IMR-90 (cell line): ENCODE data around the gene DEFB124. TPM values are rescaled to one million over a fixed set of nuclear protein-coding genes. Genes with fewer than 3 reads are reported as not detected.

Experiments used
- ATAC-seq: fragments of 200-7000 bp; cut with Tn5 transposase; 2 replicates; pipeline ENCODE4 v1.9.1; 2020; ENCODE audit warnings: low read depth, mild to moderate bottlenecking, moderate library complexity
- BruUV-seq: library from RNA; stranded (reverse); fragments of 400-500 nt; replicated peaks from 2 replicates; lab custom pipeline; 2021; lab: Mats Ljungman, UMichigan
- CTCF ChIA-PET: fragments of 300-600 bp; formaldehyde crosslinking; extraction: SDS; loops from one replicate; lab custom pipeline; 2021; ENCODE audit warnings: antibody characterized with exemption; lab: Yijun Ruan, JAX
- POLR2A ChIA-PET: fragments of 300-600 bp; sonication (Branson Sonifier 250); formaldehyde crosslinking; loops from one replicate; lab custom pipeline; 2022; ENCODE audit warnings: antibody characterized with exemption; ENCODE audit not compliant: unreplicated experiment; lab: Charles Lee
- DNase-seq: peaks from one replicate; pipeline ENCODE4 v3.0.0; 2013
- H2AFZ ChIP-seq: replicated peaks from 2 replicates; pipeline ENCODE3; 2013; ENCODE audit warnings: low read length, mild to moderate bottlenecking; ENCODE audit not compliant: poor library complexity
- H2AK5ac ChIP-seq: 2 replicates; pipeline ENCODE4 v1.6.1; 2013; ENCODE audit warnings: low read depth, low read length, inconsistent platforms
- H2AK9ac ChIP-seq: replicated peaks from 2 replicates; pipeline ENCODE3; 2013; ENCODE audit warnings: mild to moderate bottlenecking, low read depth, low read length, moderate library complexity; ENCODE audit not compliant: poor library complexity
- H2BK120ac ChIP-seq: 2 replicates; pipeline ENCODE4 v1.6.1; 2013; ENCODE audit warnings: low read depth, low read length, inconsistent platforms
- H2BK15ac ChIP-seq: 3 replicates; pipeline ENCODE4 v1.6.1; 2013; ENCODE audit warnings: low read depth, low read length, inconsistent platforms
- H2BK20ac ChIP-seq: 2 replicates; pipeline ENCODE4 v1.6.1; 2013; ENCODE audit warnings: low read depth, mild to moderate bottlenecking, inconsistent platforms, low read length, moderate library complexity
- H2BK5ac ChIP-seq: 2 replicates; pipeline ENCODE4 v1.6.1; 2013; ENCODE audit warnings: mild to moderate bottlenecking, low read depth, low read length, inconsistent platforms; ENCODE audit not compliant: poor library complexity, severe bottlenecking
- H3K14ac ChIP-seq: replicated peaks from 2 replicates; pipeline ENCODE4 v1.6.1; 2013; ENCODE audit warnings: low read depth, low read length, inconsistent platforms
- H3K18ac ChIP-seq: 2 replicates; pipeline ENCODE4 v1.6.1; 2013; ENCODE audit warnings: low read depth, low read length, control low read depth
- H3K23ac ChIP-seq: 2 replicates; pipeline ENCODE4 v1.6.1; 2013; ENCODE audit warnings: low read depth, low read length, inconsistent platforms
- H3K27ac ChIP-seq: 2 replicates; pipeline ENCODE4 v1.5.1; 2013; ENCODE audit warnings: mild to moderate bottlenecking, control low read depth, low read length; ENCODE audit not compliant: insufficient read depth
- H3K27me3 ChIP-seq: 2 replicates; pipeline ENCODE4 v1.6.1; 2013; ENCODE audit warnings: low read length; ENCODE audit not compliant: control insufficient read depth, insufficient read depth
- H3K36me3 ChIP-seq: 2 replicates; pipeline ENCODE4 v1.6.1; 2013; ENCODE audit warnings: low read length, mixed read lengths; ENCODE audit not compliant: control insufficient read depth, insufficient read depth
- H3K4ac ChIP-seq: 2 replicates; pipeline ENCODE4 v1.6.1; 2013; ENCODE audit warnings: low read depth, low read length, inconsistent platforms
- H3K4me1 ChIP-seq: 2 replicates; pipeline ENCODE4 v1.6.1; 2013; ENCODE audit warnings: low read length, mixed read lengths; ENCODE audit not compliant: control insufficient read depth, insufficient read depth
- H3K4me2 ChIP-seq: 2 replicates; pipeline ENCODE4 v1.6.1; 2013; ENCODE audit warnings: low read depth, mild to moderate bottlenecking, control low read depth, low read length, moderate library complexity
- H3K4me3 ChIP-seq: 2 replicates; pipeline ENCODE4 v1.5.1; 2013; ENCODE audit warnings: low read depth, mild to moderate bottlenecking, control low read depth, low read length, moderate library complexity; ENCODE audit not compliant: insufficient read depth
- H3K56ac ChIP-seq: 2 replicates; pipeline ENCODE4 v1.6.1; 2013; ENCODE audit warnings: low read length, inconsistent platforms; ENCODE audit not compliant: insufficient read depth; ENCODE audit errors: extremely low read depth
- H3K79me1 ChIP-seq, 2 experiments: 2 replicates each; pipeline ENCODE4 v1.6.1; 2013; ENCODE audit warnings: low read length in 2 of 2, inconsistent platforms in 1 of 2, low read depth in 1 of 2
- H3K9ac ChIP-seq: 2 replicates; pipeline ENCODE4 v1.6.1; 2013; ENCODE audit warnings: low read depth, low read length, control low read depth
- H3K9me1 ChIP-seq: 2 replicates; pipeline ENCODE4 v1.6.1; 2013; ENCODE audit warnings: low read length, inconsistent platforms; ENCODE audit not compliant: insufficient read depth
- H3K9me3 ChIP-seq: 2 replicates; pipeline ENCODE4 v1.6.1; 2013; ENCODE audit warnings: low read length; ENCODE audit not compliant: control insufficient read depth, insufficient read depth
- H4K20me1 ChIP-seq: 2 replicates; pipeline ENCODE4 v1.6.1; 2013; ENCODE audit warnings: low read length, inconsistent platforms; ENCODE audit not compliant: insufficient read depth
- H4K5ac ChIP-seq: 2 replicates; pipeline ENCODE4 v1.6.1; 2013; ENCODE audit warnings: mild to moderate bottlenecking, low read depth, low read length, control low read depth
- H4K8ac ChIP-seq, 2 experiments: 2 replicates each; pipeline ENCODE4 v1.6.1; 2013; ENCODE audit warnings: low read depth in 2 of 2, low read length in 2 of 2, control low read depth in 1 of 2, inconsistent platforms in 1 of 2
- H4K91ac ChIP-seq: 2 replicates; pipeline ENCODE4 v1.6.1; 2013; ENCODE audit warnings: low read depth, low read length, inconsistent platforms; ENCODE audit not compliant: insufficient read depth
- NFE2L2 ChIP-seq: fragments of 150-350 bp; IDR thresholded peaks from 2 replicates; pipeline ENCODE4 v1.6.1; 2016; ENCODE audit warnings: low read depth, mild to moderate bottlenecking, low read length
- POLR2A ChIP-seq: IDR thresholded peaks from 2 replicates; pipeline ENCODE4 v1.6.1; 2012; ENCODE audit warnings: mild to moderate bottlenecking, low read depth, low read length
- RFX5 ChIP-seq: IDR thresholded peaks from 2 replicates; pipeline ENCODE4 v1.8.0; 2012; ENCODE audit warnings: low read depth, mild to moderate bottlenecking, low read length, moderate library complexity
- WGBS, 2 experiments: methylation state at CpG; one replicate each; pipeline versions ENCODE4 v1.1.5 to v1.1.7; 2013; ENCODE audit warnings: missing lambda C conversion rate in 2 of 2; ENCODE audit not compliant: insufficient read length in 1 of 2; ENCODE audit errors: extremely low coverage in 2 of 2; 5-methylcytosine and 5-hydroxymethylcytosine counted together
- dilution Hi-C: fragments of 300-500 bp; cut with HindIII; formaldehyde crosslinking; loops from one replicate; pipeline ENCODE4 v1.14.3; 2018; ENCODE audit warnings: low sequenced_read_pairs; ENCODE audit not compliant: unreplicated experiment
- in situ Hi-C: fragments of 300-500 bp; cut with MboI; formaldehyde crosslinking; loops from 3 replicates; pipeline ENCODE4 v1.14.3; 2019; ENCODE audit warnings: low sequenced_read_pairs, inconsistent platforms, mixed read lengths
- intact Hi-C: fragments of 100-400 bp; cut with micrococcal nuclease; formaldehyde crosslinking; loops from 2 replicates; pipeline ENCODE4 v1.10.0; 2022
- polyA plus RNA-seq, 3 experiments: library from polyadenylated mRNA; depleted of rRNA; stranded (reverse); fragments of >200 nt; gene quantifications; 2 replicates each; pipeline ENCODE4 v1.2.3, GENCODE V29; 2012; ENCODE audit warnings: low replicate concordance in 1 of 3
- total RNA-seq: library from RNA; depleted of rRNA; stranded (reverse); fragments of >200 nt; gene quantifications from 2 replicates; pipeline ENCODE4 v1.2.3, GENCODE V29; 2012

The DEFB124 gene
- total and polyA plus RNA-seq, 2 of the 4 experiments (the other 2 are of a cell fraction), result not detected

DNA sequence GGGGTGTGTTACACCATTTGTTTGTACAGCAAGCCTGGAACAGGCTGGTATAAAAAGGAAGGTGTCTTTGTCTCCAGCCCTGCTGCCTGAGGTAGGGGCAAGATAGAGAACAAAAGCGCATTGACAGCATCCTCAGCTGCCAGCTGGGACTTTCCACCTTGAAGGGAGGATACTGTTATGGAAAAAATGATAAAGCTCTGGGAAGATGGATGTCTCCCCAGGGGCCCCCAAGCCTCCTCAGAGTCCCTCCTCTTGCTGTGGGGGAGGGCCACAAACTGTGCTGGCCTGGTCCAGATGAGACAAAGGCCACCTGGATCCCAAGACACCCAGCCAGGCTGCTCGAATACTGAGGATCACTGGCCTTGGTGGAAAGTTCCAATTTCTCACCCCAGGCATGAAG, 13.2 kb upstream of the DEFB124 start:
- no peak overlapping the region for H3K18ac ChIP-seq
- in situ Hi-C loops, result no loop called here
- CTCF ChIA-PET, result interaction anchor here (0.8 kb wide), 1 partner anchor 15 kb away, joined by 3 read pairs; no protein-coding TSS in a partner anchor

More for the DNA sequence above, 13.2 kb upstream of the DEFB124 start:
- no peak overlapping the region for H4K8ac ChIP-seq
- no TSS peak for BruUV-seq
- intact Hi-C loops, result no loop called here
- H3K4me2 ChIP-seq, result no peak overlapping the region
- no peak overlapping the region for H3K27ac ChIP-seq
- no peak for TF ChIP-seq NFE2L2
- TF ChIP-seq POLR2A, result no peak
- TF ChIP-seq RFX5, result no peak
- DNase-seq (no peak), ATAC-seq (no peak)
- H3K23ac ChIP-seq, result no peak overlapping the region
- no peak overlapping the region for H4K91ac ChIP-seq
- no peak overlapping the region for H2AK9ac ChIP-seq
- H3K9ac ChIP-seq, result no peak overlapping the region
- H4K20me1 ChIP-seq, result no peaks in the 10 kb centered on the region
- dilution Hi-C loops, result no loop called here
- H3K56ac ChIP-seq, result no peak overlapping the region
- no peaks in the 10 kb centered on the region for H3K36me3 ChIP-seq
- H4K5ac ChIP-seq, result no peak overlapping the region
- H3K27me3 ChIP-seq, result peaks cover 10% of the 10 kb centered on the region
- H2AFZ ChIP-seq, result no peak overlapping the region
- H3K79me1 ChIP-seq, result no peaks in the 10 kb centered on the region
- no peaks in the 10 kb centered on the region for H3K9me3 ChIP-seq
- H3K9me1 ChIP-seq, result no peaks in the 10 kb centered on the region
- H2BK5ac ChIP-seq, result no peak overlapping the region
- H3K4ac ChIP-seq, result no peak overlapping the region
- no peaks in the 10 kb centered on the region for H3K4me1 ChIP-seq
- no peak overlapping the region for H3K4me3 ChIP-seq
- WGBS, 2 experiments, result 0% methylated on average over 1 of the region's 2 CpGs; no CpG with 5 or more reads in 1 of the 2 experiments
- H2BK120ac ChIP-seq, result no peak overlapping the region
- POLR2A ChIA-PET, result no interaction called here
- no peak overlapping the region for H2AK5ac ChIP-seq
- no peak overlapping the region for H2BK20ac ChIP-seq
- no peak overlapping the region for H2BK15ac ChIP-seq
- H3K14ac ChIP-seq, result no peak overlapping the region
